ENCODE results near the gene PRKCA.

DNA sequence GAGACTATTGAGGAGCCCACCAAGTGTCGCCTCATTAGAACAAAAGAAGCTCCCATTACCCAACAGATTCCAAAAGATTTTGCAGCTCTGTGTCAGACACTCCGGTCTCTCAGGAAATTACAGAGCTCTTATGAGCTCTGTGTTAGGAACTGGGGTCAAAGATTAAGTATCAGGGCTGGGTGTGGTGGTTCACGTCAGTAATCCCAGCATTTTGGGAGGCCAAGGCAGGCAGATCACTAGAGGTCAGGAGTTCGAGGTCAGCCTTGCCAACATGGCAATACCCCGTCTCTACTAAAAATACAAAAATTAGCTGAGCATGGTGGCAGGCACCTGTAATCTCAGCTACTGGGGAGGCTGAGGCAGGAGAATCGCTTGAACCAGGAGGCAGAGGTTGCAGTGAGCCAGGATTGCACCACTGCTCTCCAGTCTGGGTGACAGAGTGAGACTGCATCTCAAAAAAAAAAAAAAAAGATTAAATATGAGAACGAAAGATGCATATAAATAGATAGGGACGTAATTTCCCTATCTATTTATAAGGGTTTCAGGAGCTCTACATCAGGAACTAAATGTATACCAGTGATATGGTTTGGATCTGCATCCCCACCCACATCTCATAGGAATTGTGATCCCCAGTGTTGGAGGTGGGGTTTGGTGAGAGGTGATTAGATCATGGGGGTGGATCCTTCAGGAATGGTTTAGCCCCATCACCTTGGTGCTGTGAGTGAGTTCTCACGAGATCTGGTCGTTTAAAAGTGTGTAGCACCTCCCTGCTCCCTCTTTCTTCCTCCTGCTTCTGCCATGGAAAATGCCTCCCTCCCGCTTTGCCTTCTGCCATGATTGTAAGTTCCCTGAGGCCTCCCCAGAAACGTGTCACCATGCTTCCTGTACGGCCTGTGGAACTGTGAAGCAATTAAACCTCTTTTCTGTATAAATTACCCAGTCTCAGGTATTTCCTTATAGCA, 111.4 kb downstream of the PRKCA start:
- TF ChIP-seq, protein P1, sequence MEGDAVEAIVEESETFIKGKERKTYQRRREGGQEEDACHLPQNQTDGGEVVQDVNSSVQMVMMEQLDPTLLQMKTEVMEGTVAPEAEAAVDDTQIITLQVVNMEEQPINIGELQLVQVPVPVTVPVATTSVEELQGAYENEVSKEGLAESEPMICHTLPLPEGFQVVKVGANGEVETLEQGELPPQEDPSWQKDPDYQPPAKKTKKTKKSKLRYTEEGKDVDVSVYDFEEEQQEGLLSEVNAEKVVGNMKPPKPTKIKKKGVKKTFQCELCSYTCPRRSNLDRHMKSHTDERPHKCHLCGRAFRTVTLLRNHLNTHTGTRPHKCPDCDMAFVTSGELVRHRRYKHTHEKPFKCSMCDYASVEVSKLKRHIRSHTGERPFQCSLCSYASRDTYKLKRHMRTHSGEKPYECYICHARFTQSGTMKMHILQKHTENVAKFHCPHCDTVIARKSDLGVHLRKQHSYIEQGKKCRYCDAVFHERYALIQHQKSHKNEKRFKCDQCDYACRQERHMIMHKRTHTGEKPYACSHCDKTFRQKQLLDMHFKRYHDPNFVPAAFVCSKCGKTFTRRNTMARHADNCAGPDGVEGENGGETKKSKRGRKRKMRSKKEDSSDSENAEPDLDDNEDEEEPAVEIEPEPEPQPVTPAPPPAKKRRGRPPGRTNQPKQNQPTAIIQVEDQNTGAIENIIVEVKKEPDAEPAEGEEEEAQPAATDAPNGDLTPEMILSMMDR (IDR thresholded peaks at IDR 0.05) = no peak
- TF ChIP-seq, protein P2, sequence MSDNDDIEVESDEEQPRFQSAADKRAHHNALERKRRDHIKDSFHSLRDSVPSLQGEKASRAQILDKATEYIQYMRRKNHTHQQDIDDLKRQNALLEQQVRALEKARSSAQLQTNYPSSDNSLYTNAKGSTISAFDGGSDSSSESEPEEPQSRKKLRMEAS (CRISPR knock-in tag; IDR thresholded peaks at IDR 0.05) = no peak
- TF ChIP-seq ZNF317 (CRISPR knock-in tag; IDR thresholded peaks at IDR 0.05; ENCODE audit: borderline replicate concordance, low read depth) (no peak), ATF1 (CRISPR knock-in tag; IDR thresholded peaks at IDR 0.05) (no peak), JUN (CRISPR knock-in tag; IDR thresholded peaks at IDR 0.05) (no peak)
- TF ChIP-seq, protein P3, sequence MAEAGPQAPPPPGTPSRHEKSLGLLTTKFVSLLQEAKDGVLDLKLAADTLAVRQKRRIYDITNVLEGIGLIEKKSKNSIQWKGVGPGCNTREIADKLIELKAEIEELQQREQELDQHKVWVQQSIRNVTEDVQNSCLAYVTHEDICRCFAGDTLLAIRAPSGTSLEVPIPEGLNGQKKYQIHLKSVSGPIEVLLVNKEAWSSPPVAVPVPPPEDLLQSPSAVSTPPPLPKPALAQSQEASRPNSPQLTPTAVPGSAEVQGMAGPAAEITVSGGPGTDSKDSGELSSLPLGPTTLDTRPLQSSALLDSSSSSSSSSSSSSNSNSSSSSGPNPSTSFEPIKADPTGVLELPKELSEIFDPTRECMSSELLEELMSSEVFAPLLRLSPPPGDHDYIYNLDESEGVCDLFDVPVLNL (CRISPR knock-in tag; IDR thresholded peaks at IDR 0.05; ENCODE audit: borderline replicate concordance, low read depth) = no peak
- TF ChIP-seq, protein P4, sequence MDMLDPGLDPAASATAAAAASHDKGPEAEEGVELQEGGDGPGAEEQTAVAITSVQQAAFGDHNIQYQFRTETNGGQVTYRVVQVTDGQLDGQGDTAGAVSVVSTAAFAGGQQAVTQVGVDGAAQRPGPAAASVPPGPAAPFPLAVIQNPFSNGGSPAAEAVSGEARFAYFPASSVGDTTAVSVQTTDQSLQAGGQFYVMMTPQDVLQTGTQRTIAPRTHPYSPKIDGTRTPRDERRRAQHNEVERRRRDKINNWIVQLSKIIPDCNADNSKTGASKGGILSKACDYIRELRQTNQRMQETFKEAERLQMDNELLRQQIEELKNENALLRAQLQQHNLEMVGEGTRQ (CRISPR knock-in tag; IDR thresholded peaks at IDR 0.05) = no peak

Measured in WTC11 (cell line).